Astrocyte (in vitro differentiated cells and primary cell): Measurements from ENCODE around the gene GBGT1.

Experiments
- EZH2 ChIP-seq: IDR thresholded peaks from 2 replicates; pipeline ENCODE4 v1.6.1; 2012; ENCODE audit warnings: mild to moderate bottlenecking, low read length, inconsistent platforms; ENCODE audit not compliant: insufficient read depth
- TF ChIP-seq, protein P1 (sequence below): IDR thresholded peaks from 2 replicates; pipeline ENCODE4 v1.5.1; 2011; ENCODE audit warnings: low read depth, mild to moderate bottlenecking, inconsistent platforms, low read length, moderate library complexity; ENCODE audit not compliant: insufficient read depth

DNA sequence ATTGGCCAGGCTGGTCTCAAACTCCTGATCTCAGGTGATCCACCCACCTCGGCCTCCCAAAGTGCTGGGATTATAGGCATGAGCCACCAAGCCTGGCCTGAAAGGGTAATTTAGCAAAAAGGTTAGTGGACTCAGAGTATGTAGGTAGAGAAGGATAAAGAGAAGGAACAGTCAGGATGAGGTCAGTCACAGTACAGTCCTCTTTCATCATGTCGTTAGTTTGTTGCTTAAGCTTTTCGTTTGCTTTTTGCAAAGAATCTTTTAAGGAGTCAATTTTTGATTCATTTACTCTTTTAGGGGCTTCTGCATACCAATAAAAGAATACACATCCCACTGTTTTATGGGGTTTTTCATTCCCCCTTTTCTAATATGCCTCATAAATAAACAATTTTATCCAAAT, 17.8 kb upstream of the GBGT1 start:
- TF ChIP-seq, protein P1, sequence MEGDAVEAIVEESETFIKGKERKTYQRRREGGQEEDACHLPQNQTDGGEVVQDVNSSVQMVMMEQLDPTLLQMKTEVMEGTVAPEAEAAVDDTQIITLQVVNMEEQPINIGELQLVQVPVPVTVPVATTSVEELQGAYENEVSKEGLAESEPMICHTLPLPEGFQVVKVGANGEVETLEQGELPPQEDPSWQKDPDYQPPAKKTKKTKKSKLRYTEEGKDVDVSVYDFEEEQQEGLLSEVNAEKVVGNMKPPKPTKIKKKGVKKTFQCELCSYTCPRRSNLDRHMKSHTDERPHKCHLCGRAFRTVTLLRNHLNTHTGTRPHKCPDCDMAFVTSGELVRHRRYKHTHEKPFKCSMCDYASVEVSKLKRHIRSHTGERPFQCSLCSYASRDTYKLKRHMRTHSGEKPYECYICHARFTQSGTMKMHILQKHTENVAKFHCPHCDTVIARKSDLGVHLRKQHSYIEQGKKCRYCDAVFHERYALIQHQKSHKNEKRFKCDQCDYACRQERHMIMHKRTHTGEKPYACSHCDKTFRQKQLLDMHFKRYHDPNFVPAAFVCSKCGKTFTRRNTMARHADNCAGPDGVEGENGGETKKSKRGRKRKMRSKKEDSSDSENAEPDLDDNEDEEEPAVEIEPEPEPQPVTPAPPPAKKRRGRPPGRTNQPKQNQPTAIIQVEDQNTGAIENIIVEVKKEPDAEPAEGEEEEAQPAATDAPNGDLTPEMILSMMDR, result no peak
- no peak for TF ChIP-seq EZH2
